Muscle of arm (tissue), 12 donors: ENCODE results near the gene CHMP4A. TPM values are rescaled to one million over a fixed set of nuclear protein-coding genes. Genes with fewer than 3 reads are reported as not detected.
A peak's percentile ranks its signal among the peaks of the same experiment; 100 is the strongest.

ENCODE experiments used
- DNase-seq: peaks from one replicate; pipeline ENCODE4 v3.0.0-alpha.2; 2013
- polyA plus RNA-seq, 12 donors: library from polyadenylated mRNA; unstranded; fragments of 120-200 nt; gene quantifications; one replicate each; pipeline ENCODE4 v1.2.1, GENCODE V29; 2013; ENCODE audit not compliant: insufficient read length in 12 of 12

CHMP4A gene
- polyA plus RNA-seq, 12 donors: 27.6 to 61.9 (median 36.6) TPM; not detected in 1

DNA sequence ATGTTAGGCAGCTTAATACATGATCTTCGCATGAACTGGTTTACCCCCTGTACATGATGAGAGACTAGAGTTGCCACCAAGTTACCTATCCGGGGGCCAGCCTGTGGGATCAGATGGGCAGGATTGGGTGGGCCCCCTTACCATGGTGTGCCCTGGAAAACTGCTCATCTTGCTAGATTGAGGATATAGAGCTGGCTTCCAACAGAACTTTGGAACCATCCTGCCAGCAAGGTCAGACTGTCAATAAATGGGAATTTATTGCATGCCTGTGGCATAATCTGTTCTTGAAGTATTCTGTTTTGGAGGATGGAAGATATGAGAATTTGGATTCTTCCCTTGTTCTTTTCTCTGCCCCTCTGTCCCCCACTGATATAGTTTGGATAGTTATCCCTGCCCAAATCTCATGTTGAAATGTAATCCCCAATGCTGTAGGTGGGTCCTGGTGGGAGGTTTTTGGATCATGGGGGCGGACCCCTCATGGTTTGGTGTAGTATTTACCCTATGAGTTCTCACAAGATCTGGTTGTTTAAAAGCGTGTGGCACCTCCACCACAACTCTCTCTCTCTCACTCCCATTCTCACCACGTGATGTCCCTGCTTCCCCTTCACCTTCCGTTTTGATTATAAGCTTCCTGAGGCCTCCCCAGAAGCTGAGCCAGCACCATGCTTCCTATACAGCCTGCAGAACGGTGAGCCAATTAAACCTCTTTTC, 14.3 kb downstream of the CHMP4A start:
- DNase-seq: no peak

DNA sequence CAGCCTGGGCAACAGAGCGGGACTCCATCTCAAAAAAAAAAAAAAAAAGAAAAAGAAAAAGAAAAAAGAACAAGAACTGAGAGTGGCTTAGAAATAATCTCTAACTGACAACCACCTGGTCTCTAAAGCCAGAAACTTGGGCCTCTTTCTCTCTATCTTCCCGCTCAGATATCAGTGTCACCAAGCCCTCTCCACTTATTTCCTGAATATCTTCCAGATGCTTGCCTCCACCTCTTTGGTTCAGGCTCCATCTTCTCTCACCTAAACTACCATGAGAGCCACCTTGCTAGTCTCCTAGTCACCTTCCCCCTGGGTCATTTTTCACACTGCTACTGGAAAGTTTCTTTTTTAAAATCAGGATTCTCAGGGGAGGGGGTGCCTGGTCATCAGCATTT, 16.2 kb downstream of the CHMP4A start:
- DNase-seq: no peak

DNA sequence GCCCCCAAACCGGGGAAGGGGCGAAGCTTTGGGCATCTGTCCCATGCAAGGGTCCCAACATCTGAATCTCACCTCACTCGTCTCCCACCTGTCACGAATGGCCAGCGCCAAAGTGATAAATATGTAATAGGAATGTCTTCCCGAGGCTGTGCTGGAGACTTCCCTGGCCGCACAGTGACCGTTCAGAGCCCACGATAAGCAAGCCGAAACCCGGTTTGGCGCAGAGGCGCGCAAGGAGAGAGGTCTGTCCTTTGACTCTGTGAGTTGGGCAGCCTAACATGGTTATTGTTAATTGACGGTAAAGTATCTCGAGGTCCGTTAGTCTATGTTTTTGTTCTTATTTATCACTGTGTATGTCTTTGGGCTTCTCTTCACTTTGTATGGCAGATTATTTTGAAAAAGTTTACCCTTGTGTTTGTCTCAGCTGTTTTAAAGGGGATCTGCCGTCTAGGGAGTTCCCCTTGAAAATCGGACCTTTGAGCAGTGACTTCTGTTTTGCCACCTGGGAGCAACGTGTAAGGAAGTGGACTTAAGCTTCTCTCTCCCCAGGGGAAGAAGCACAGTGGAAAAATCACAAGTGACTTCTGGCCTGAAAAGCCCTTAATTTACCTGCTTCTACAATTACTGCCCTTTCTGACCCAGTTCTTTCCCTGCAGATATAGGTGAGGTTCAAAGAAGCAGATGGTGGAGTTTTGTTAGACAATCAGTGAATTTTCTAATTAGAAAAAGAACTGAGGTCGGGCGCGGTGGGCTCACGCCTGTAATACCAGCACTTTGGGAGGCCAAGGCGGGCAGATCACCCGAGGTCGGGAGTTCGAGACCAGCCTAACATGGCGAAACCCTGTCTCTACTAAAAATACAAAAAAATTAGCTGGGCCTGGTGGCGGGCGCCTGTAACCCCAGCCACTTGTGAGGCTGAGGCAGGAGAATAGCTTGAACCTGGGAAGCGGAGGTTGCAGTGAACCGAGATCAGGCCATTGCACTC, 16.9 kb downstream of the CHMP4A start:
- DNase-seq: no peak

DNA sequence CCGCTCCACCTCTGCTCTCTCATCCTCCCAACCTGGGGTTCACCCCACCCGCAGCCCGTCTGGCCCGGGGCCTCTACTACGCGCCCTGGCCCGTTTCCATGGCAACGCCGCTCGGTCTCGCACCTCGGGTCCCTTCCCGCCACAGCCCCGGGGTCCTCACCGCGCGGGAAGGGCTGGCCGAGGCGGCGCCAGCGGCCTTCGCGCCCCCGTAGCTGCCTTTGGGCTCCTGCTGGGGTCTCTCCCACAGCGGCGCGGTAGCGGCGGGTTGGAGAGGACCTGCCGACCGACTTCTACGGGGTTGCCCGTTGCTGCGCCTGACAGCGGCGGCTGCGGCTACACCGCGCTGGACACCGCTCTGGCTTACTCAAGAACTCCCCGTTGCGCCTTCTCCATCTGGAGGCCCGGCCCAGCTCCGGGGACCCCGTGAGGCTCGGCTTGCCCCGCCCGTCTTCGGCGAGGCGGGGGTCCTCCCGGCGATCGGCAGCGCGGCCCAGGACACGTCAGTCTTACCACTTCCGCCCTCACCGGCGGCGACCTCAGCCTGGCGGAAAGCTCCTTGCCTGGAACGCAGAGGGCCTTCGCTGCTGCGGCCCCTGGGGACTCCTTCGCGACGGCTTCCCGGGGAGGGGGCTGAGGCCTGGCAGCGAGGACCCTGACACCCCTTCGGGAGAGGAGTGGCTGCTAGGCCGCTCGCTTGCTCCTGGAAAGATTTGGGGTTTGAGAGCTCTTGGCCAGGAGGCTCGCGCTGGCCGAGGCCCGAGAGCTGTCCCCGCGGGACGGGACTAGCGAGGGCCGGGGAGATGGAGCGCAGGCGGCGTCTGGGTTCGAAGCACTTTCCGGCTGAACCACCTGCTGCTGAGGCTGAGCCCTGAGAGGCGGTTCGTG, 17.9 kb downstream of the CHMP4A start, which contains the start of gene TM9SF1:
TSS of gene TM9SF1 (minus strand) at position 256 of the 885 bp plus-strand sequence. CDS start 422 bp downstream, outside the sequence.
- peak; percentile 92 for DNase-seq

DNA sequence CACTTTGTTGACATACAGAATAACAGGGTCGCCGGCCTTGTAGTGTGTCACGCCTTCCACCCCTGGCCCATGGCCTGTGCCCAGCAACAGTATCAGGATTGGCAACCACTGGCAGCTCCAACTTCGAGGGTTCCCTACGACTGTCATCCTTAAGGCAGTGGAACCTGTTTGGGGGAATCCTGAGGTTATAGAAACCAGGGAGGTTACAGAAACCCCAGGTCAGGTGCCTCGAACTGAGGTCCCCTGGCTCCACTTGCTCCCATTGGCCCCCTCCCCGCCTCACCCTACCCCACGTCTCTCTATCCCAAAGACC, 18.5 kb downstream of the CHMP4A start:
- no peak for DNase-seq

DNA sequence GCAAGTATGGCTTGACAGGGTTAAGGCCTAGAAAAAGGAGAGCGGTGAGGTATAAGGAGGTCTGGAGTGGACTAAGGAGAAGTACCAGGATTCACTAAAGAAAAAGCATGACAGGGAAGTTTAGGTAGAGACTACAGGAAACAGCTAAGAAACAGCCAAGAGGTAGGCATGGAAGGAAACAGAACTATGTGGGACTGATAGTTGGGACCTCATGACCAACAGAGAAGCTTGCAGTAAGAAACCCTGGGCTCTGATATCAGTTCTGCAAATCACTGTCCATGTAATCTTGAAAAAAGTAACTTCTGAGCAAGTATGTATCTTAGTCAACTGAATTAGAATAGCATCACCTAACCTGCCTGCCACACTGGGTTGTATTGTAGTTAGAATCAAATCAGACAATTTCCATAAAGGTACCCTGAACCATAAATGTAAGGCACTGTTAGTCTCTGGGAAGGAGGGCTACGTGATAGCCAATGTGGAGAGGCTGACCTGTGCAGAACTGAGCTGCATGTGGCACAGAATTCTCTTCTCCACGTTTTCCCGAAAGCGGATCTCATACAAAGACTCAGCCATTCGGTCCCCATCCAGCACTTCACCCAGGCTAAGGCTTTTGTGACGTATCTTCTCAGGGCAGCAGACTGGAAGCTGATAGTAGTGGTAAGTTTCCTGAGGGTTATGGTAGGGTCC, 19.0 kb downstream of the CHMP4A start:
- DNase-seq: no peak

DNA sequence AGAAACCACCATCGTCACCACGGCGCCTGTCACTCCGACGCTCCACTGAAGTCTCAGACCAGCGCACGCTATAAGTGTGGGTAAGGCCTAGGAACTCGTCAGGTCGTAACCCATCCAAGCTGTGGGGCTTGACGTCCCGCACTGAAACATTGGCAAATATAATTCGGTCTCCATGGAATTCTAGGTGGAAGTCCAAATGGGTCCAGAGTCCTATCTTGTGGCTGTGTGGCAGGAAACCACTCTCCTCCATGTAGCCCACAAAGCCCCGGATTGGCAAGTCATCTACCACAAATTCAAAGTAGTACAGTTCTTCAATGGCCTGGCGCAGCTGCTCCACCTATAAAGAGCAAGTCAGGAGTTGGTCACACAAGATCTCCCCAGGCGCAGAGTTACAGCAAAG, 20.4 kb downstream of the CHMP4A start:
- no peak for DNase-seq

DNA sequence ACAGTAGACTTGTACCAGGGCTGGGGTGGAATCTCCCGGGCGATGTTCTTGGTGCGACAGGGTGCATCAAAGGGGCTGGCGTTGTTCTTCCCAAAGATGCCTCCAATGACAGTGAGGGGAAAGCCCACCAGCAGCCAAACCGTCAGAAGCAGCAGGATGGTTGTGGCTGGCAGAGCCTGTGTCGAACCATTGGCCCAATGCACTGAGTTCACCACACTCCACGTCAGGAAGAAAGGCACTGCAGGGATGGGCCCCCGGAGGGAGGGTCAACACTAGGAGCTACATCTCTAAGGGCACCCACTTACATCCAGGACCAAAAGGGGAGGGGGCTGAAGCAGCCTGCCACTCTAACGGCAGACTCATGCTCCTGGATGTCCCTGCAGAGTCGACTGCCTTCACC, 22.9 kb downstream of the CHMP4A start:
- DNase-seq: no peak

DNA sequence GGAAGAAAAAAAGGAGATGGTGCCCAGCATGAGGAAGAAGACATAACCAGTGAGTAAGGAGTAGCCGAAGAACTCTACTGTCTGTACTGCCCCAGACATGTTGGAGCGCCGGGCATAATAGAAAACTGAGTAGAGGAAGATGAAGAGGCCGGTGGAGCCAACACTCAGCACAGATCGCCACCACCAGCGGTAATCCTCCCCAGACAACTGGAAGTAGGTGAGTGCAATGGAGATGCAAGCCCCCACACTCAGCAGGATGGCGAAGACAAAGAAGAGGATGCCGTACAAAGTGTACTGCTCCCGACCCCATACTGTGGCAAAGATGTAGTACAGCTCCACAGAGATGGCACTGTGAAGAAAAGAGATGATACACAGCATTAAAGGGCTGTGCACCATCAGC, 23.8 kb downstream of the CHMP4A start:
- no peak for DNase-seq

DNA sequence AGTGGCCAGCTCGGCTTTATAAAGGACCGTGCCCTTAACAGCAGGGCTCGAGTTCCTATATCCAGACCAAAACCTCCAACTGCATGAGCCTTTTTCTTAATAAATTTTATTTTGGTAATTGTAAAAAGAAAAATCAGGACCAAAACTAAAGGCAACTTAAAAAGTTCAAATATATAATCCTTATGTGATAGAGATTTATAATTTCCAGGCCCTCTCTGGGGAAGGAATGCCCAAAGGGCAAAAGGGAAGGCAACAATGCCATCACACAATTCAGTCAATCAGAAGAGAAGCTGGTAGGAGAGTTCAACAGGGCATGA, 24.3 kb downstream of the CHMP4A start:
- no peak for DNase-seq

DNA sequence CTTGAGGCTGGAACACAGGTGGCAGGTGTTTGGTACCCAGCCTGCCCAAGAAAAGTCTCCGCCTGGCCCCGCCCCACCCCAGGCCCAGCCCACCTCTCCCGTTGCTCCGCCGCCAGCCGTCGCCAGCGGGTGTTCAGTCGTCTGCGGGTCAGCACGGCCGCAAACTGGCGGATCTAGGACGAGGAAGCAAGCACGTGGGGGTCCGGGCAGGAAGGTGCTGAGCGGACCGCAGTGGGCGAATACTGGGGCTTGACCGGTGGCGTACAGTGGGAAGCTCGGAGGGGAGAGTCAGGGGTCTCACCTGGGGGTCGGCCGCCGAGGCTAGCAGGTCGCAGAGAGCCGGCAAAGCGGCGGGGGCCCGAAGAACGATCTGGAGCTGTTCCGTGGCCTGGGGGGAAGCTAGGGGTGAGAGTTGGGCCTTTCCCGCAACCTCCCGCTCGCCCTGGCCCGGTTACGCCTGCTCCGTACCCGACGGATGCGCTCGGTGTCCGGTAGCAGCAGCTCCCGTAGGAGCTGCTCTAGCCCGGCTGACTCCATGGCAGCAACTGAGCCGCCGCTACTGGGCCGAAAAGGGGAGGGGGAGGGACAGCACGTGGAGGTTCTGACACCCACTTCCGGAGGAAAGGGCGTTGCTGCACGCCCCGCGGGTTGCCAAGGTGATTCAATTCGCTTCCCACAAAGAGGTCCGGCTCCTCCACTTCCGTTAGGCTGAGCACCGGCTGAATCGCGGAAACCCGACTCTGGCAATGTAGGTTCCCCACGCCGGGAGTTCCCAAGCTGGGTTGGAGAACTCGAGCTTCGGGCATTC, 24.8 kb downstream of the CHMP4A start, which contains the start of gene IPO4:
TSS of gene IPO4 (minus strand) at position 566 of the 808 bp plus-strand sequence. CDS start at position 537, 29 bp downstream.
- DNase-seq: peak; percentile 97

DNA sequence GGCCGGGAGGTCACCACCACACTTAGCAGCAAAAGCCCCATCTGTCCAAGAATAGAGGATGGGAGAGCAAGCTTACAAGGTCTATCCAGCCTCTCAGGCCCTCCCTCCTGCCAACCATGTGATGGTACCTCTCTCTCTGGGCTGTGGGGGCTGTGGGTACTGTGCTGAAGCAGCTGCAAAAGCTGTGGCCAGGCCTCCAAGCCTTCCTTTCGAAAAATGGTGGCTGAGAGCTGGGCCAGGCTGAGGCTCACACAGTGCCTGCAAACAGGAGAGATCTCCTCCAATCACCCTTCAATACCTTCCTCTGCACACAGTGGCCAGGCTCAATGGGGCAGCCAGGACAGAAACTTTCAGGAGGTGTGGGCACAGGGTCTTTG, 25.8 kb downstream of the CHMP4A start:
- no peak for DNase-seq

DNA sequence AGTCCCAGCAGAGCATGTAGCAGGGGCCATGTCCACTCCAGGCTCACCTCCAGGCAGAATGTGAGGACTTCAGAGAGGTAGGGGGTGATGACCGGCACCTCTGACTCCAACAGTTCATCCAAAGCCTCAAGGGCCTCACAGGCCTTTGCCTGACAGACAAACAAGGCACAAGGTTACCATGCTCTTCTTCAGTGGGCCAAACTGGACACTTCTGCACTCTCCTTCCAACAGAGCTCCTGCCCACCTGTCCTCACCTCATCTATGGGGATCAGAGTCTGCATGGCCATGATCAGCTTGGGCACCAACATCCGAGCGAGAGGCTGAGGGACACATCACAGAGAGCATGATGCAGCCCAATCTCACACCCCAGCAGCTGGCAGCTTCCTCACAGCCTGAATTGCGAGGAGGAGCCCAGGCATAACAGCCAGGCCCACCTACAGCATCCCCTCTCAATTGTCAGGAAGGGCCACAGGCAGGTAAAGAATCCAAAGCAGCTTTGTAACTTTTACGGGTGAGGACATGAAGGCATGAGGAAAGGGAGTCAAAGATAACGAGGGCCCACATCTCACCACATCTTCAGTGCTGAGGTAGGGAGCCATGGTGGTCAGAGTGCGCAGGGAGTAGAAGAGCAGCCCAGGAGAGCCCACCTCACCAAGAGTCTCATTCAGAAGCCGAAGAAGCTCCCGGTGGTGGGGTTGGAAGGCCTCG, 26.3 kb downstream of the CHMP4A start:
- no peak for DNase-seq

DNA sequence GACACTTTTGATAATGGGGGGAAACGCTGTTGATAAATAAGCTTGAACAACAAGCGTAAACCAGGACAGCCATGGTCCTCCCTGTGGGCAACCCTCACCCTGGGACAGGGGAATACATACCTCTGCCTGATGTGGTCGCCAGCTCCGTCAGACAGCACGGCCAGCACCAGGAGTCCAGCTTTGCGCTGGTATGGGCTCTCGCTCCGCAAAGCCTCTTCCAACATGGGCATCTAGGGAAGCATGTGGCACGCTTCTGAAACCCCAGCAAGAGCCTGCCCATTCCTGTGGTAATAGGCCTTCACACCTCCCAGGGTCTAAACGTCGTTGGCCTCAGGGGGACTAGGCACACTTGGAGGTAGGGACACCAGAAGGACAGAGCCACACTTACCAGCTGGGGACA, 27.5 kb downstream of the CHMP4A start:
- DNase-seq: no peak

DNA sequence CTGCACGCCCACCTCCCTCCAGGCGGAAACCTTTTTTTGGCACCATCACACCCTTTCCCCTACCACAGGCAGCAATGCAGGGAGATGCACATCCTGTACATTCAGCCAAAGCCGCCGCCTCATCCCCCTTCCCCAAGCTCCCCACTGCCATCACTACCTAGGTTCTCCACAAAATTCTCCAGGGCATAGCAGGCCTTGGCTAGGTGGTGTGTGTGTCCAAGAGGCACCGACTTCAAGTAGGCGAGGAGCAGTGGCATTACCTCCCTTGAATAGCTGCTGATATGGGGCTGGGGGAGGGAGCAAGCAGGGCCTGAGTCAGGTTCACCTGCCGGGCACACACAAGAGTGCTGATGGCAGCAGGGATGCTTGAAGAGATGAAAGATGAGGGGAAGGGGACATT, 28.3 kb downstream of the CHMP4A start:
- DNase-seq: no peak

DNA sequence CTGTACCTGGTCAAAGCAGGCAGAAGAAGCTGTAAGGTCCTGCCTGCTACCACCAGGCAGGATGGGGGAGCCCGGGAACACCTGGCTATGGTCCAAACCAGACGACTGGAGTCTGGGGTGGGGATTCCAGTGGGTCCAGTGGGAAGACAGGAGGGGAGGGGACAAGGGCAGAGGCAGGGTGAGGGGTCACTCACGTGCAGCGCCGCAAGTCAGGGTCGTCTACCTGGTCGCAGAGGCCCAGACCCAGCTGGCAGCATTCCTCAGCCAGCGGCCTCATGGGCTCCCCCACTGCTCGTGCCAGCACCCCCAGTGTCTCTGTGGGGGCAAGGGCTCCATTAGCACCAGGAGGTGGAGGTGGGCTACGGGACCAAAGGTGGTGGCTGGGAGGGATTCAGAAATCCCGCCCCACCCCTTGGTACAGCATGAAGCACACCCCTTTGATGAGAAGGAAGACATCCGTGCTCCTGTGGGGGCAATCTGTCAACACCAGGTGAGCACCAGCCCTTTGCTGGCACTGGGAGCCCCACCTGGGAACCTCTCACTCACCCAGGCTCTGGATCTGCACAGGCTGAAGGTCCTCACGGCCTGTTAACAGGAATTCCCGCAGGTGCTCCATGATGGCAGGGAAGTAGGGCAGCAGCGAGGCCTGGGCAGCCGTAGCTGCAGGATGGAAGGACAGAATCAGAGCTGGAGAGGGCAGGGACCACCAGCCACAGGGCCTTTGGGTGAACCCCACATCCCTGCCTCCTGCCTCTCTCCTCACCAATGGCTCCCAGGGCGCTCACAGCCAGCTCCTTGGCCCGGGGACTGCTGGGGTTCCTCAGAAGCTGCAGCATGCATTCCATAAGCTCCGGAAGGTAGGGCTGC, 29.0 kb downstream of the CHMP4A start:
- no peak for DNase-seq

DNA sequence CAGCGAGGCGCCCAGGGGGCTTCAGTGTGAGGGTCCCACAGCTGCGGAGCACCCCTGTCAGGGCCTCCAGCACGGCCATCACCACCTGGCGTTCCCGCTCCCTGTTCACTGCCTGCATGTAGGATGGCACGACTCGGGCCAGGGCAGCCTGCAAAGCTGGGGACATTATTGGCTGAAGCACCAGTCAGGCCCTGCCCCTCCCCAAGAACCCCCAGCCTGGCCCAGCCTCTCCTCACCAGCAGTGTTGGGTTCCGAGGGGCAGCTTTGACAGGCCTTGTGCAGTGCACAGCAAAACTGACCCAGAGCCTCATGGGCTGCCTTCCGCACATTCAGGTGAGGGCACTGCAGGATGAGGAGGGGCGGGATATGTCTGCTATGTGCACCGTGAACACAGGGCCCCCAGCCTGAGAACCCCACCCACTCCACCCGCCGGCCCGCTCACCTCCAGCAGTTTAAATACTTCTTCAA, 30.2 kb downstream of the CHMP4A start:
- no peak for DNase-seq

DNA sequence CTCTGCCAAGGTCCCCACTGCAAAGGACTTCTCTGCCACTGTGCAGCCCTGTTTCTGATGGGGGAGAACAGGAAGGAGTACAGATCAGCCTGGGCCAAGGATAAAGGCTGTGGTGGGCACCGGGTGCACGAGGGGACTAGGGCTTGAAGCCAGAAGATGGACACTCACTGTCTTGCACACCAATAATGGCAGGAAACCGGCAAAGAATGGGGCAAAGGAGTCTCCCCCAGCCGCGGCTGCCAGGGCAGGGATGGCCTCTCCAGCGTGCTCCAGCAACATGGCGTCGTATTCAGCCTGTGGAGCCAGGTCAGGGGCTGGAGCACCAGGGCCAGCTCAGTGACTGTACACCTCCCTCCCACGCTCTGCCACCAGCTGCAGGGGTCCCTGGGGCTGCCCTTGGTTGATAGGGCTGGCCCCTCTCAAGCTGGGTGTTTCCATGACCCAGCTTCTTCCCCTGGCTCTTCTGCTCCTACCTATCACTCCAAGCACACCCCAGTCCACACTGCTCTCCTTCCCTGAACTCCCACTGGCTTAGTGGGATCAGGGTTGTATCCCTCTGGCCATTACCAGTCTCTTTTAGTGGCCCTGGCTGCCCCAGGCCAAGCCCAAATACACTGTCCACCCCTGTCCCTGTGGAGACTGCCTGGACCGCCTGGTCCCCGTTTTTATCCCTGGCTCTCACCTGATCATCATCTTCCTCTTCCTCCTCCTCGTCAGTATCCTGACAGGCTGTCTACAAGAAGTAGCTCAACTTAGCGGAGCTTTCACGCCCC, 31.0 kb downstream of the CHMP4A start:
- no peak for DNase-seq
